ENCODE data around the gene KCNIP1.

KCNIP1 gene

GRCh38 chr5:170738840-170739239 is 235.0 kb downstream of the KCNIP1 start:
- H3K9ac ChIP-seq (ENCODE audit: low read depth, low read length, poor library complexity, severe bottlenecking) = no peak overlapping the region
- H2AFZ ChIP-seq (ENCODE audit: low read length) = no peak overlapping the region
- no peaks in the 10 kb centered on the region for H3K79me2 ChIP-seq (ENCODE audit: insufficient read depth, low read length)
- no peaks in the 10 kb centered on the region for H3F3A ChIP-seq (ENCODE audit: low read depth)
- H3K4me2 ChIP-seq (ENCODE audit: low read depth, low read length, poor library complexity, severe bottlenecking) = no peak overlapping the region
- H3K9me2 ChIP-seq (replicated peaks; ENCODE audit: low read depth, low read length) = no peaks in the 10 kb centered on the region
- H3K4me3 ChIP-seq (ENCODE audit: low read length, poor library complexity, severe bottlenecking) = no peak overlapping the region
- TF ChIP-seq CTCF (conservative IDR thresholded peaks at IDR 0.05; ENCODE audit: low read length) (no peak), EZH2phosphoT487 (IDR thresholded peaks at IDR 0.05; ENCODE audit: borderline replicate concordance) (no peak)
- H3K27me3 ChIP-seq (ENCODE audit: insufficient read depth, low read length, poor library complexity, severe bottlenecking) = no peaks in the 10 kb centered on the region
- H3K4me1 ChIP-seq (ENCODE audit: insufficient read depth, low read length, poor library complexity, severe bottlenecking) = no peaks in the 10 kb centered on the region
- no peaks in the 10 kb centered on the region for H4K20me1 ChIP-seq (ENCODE audit: insufficient read depth, low read length, poor library complexity, severe bottlenecking)
- no peaks in the 10 kb centered on the region for H3K36me3 ChIP-seq (ENCODE audit: insufficient read depth, low read length)
- H3K9me3 ChIP-seq (ENCODE audit: insufficient read depth, low read depth, low read length) = no peaks in the 10 kb centered on the region

- Histone ChIP-seq H3K9ac (ENCODE audit: low read depth, low read length, poor library complexity, severe bottlenecking) (no peak overlapping the region), H3K79me2 (ENCODE audit: insufficient read depth, low read length) (no peaks in the 10 kb centered on the region), H4K20me1 (ENCODE audit: insufficient read depth, low read length, poor library complexity, severe bottlenecking) (no peaks in the 10 kb centered on the region), H3K4me2 (ENCODE audit: low read depth, low read length, poor library complexity, severe bottlenecking) (no peak overlapping the region), H2AFZ (ENCODE audit: low read length) (no peak overlapping the region), H3K36me3 (ENCODE audit: insufficient read depth, low read length) (no peaks in the 10 kb centered on the region), H3F3A (ENCODE audit: low read depth) (no peaks in the 10 kb centered on the region), H3K27me3 (ENCODE audit: insufficient read depth, low read length, poor library complexity, severe bottlenecking) (no peaks in the 10 kb centered on the region), H3K4me3 (ENCODE audit: low read length, poor library complexity, severe bottlenecking) (no peak overlapping the region), H3K9me2 (replicated peaks; ENCODE audit: low read depth, low read length) (no peaks in the 10 kb centered on the region), H3K9me3 (ENCODE audit: insufficient read depth, low read depth, low read length) (no peaks in the 10 kb centered on the region), H3K4me1 (ENCODE audit: insufficient read depth, low read length, poor library complexity, severe bottlenecking) (no peaks in the 10 kb centered on the region)
- TF ChIP-seq CTCF (conservative IDR thresholded peaks at IDR 0.05; ENCODE audit: low read length) = no peak
- no peak for TF ChIP-seq EZH2phosphoT487 (IDR thresholded peaks at IDR 0.05; ENCODE audit: borderline replicate concordance)
These were observed 235.6 kb downstream of the KCNIP1 start for GRCh38 chr5:170739446-170739845.

- Histone ChIP-seq H3F3A (ENCODE audit: low read depth) (no peaks in the 10 kb centered on the region), H3K27me3 (ENCODE audit: insufficient read depth, low read length, poor library complexity, severe bottlenecking) (no peaks in the 10 kb centered on the region), H3K9me3 (ENCODE audit: insufficient read depth, low read depth, low read length) (no peaks in the 10 kb centered on the region), H3K4me3 (ENCODE audit: low read length, poor library complexity, severe bottlenecking) (no peak overlapping the region), H2AFZ (ENCODE audit: low read length) (no peak overlapping the region), H3K4me2 (ENCODE audit: low read depth, low read length, poor library complexity, severe bottlenecking) (no peak overlapping the region), H4K20me1 (ENCODE audit: insufficient read depth, low read length, poor library complexity, severe bottlenecking) (no peaks in the 10 kb centered on the region), H3K79me2 (ENCODE audit: insufficient read depth, low read length) (no peaks in the 10 kb centered on the region), H3K9ac (ENCODE audit: low read depth, low read length, poor library complexity, severe bottlenecking) (no peak overlapping the region), H3K36me3 (ENCODE audit: insufficient read depth, low read length) (no peaks in the 10 kb centered on the region), H3K9me2 (replicated peaks; ENCODE audit: low read depth, low read length) (no peaks in the 10 kb centered on the region), H3K4me1 (ENCODE audit: insufficient read depth, low read length, poor library complexity, severe bottlenecking) (no peaks in the 10 kb centered on the region)
- TF ChIP-seq EZH2phosphoT487 (IDR thresholded peaks at IDR 0.05; ENCODE audit: borderline replicate concordance) (no peak), CTCF (conservative IDR thresholded peaks at IDR 0.05; ENCODE audit: low read length) (no peak)
These were observed 236.9 kb downstream of the KCNIP1 start for GRCh38 chr5:170740551-170741205.

Measured in Loucy (cell line).